GM21619 (cell line): Measurements from ENCODE around the gene EFNA1.
"Not testable (repeated sequence)": the region's sequence is repeated elsewhere in the genome, so short reads cannot be mapped to it uniquely, and the experiment has no call there.

ENCODE experiments used
- ATAC-seq: cut with Tn5 transposase; IDR thresholded peaks from one replicate; pipeline ENCODE4 v1.9.1; 2021; ENCODE audit not compliant: unreplicated experiment

EFNA1 gene

GRCh38 chr1:155092131-155092530, 35.5 kb upstream of the EFNA1 start:
- ATAC-seq, result no peak

- no peak for ATAC-seq
These were observed 35.0 kb upstream of the EFNA1 start for GRCh38 chr1:155092641-155093040.

GRCh38 chr1:155093911-155094621, 33.6 kb upstream of the EFNA1 start:
- no peak for ATAC-seq

- ATAC-seq, result no peak
These were observed 33.1 kb upstream of the EFNA1 start for GRCh38 chr1:155094622-155094948.

GRCh38 chr1:155099331-155099730, 28.3 kb upstream of the EFNA1 start:
- no peak for ATAC-seq

GRCh38 chr1:155103325-155103724, 24.4 kb upstream of the EFNA1 start:
- no peak for ATAC-seq

GRCh38 chr1:155104605-155105534, 22.8 kb upstream of the EFNA1 start:
- no peak for ATAC-seq

- ATAC-seq, result no peak
These were observed 22.1 kb upstream of the EFNA1 start for GRCh38 chr1:155105604-155106011.

- ATAC-seq, result no peak
These were observed 20.8 kb upstream of the EFNA1 start for GRCh38 chr1:155106862-155107261.

- ATAC-seq, result no peak
These were observed 20.1 kb upstream of the EFNA1 start for GRCh38 chr1:155107309-155108264.

GRCh38 chr1:155108296-155108695, 19.4 kb upstream of the EFNA1 start:
- no peak for ATAC-seq

GRCh38 chr1:155110381-155110780, 17.3 kb upstream of the EFNA1 start:
- ATAC-seq, result no peak

- no peak for ATAC-seq
These were observed 16.9 kb upstream of the EFNA1 start for GRCh38 chr1:155110826-155111225.

- ATAC-seq, result no peak
These were observed 14.2 kb upstream of the EFNA1 start for GRCh38 chr1:155113450-155113980.

- no peak for ATAC-seq
These were observed 11.4 kb upstream of the EFNA1 start for GRCh38 chr1:155116113-155116764.

GRCh38 chr1:155117610-155118009, 10.1 kb upstream of the EFNA1 start:
- no peak for ATAC-seq

GRCh38 chr1:155118090-155118489, 9.6 kb upstream of the EFNA1 start:
- ATAC-seq, result not testable (repeated sequence)

- ATAC-seq, result no peak
These were observed 7.4 kb upstream of the EFNA1 start for GRCh38 chr1:155120253-155120652.

- ATAC-seq, result no peak
These were observed 6.4 kb upstream of the EFNA1 start for GRCh38 chr1:155121249-155121648.

- ATAC-seq, result no peak
These were observed 5.4 kb upstream of the EFNA1 start for GRCh38 chr1:155122308-155122707.
